Osteoblast (primary cell): ENCODE measurements around the gene ARHGAP28. TPM values are rescaled to one million over a fixed set of nuclear protein-coding genes. Genes with fewer than 3 reads are reported as not detected.

Experiments used
- DNase-seq: peaks from one replicate; pipeline ENCODE4 v3.0.0; 2011; ENCODE audit warnings: low spot score, mixed read lengths; ENCODE audit not compliant: insufficient read length; ENCODE audit errors: missing footprints
- H2AFZ ChIP-seq: 2 replicates; pipeline ENCODE4 v1.6.0; 2011; ENCODE audit warnings: mild to moderate bottlenecking, low read length
- H3K27ac ChIP-seq: 2 replicates; pipeline ENCODE4 v1.5.1; 2011; ENCODE audit warnings: mild to moderate bottlenecking, low read depth, low read length, moderate library complexity
- H3K27me3 ChIP-seq: 2 replicates; pipeline ENCODE4 v1.6.0; 2012; ENCODE audit warnings: mild to moderate bottlenecking, control low read depth, inconsistent platforms, low read length, moderate library complexity; ENCODE audit not compliant: insufficient read depth
- H3K36me3 ChIP-seq: 2 replicates; pipeline ENCODE4 v1.5.1; 2011; ENCODE audit warnings: mild to moderate bottlenecking, low read length, control low read depth, moderate library complexity; ENCODE audit not compliant: insufficient read depth
- H3K4me1 ChIP-seq: 2 replicates; pipeline ENCODE4 v1.5.1; 2011; ENCODE audit warnings: mild to moderate bottlenecking, low read length, control low read depth, moderate library complexity; ENCODE audit not compliant: insufficient read depth
- H3K4me2 ChIP-seq: 2 replicates; pipeline ENCODE4 v1.6.0; 2011; ENCODE audit warnings: mild to moderate bottlenecking, low read length; ENCODE audit not compliant: insufficient read depth
- H3K4me3 ChIP-seq: fragments of 200-600 bp; sonication (generic); 3 replicates; pipeline ENCODE4 v1.5.1; 2012; ENCODE audit warnings: mild to moderate bottlenecking, low read length, inconsistent platforms; ENCODE audit not compliant: insufficient read depth
- H3K79me2 ChIP-seq: 2 replicates; pipeline ENCODE4 v1.6.0; 2012; ENCODE audit warnings: mild to moderate bottlenecking, low read length, control low read depth, inconsistent platforms; ENCODE audit not compliant: insufficient read depth
- H3K9me3 ChIP-seq: 2 replicates; pipeline ENCODE4 v1.5.1; 2011; ENCODE audit warnings: low read depth, low read length, control low read depth
- H4K20me1 ChIP-seq: 2 replicates; pipeline ENCODE4 v1.6.0; 2012; ENCODE audit warnings: mild to moderate bottlenecking, low read length, control low read depth; ENCODE audit not compliant: insufficient read depth
- total RNA-seq: library from RNA; depleted of rRNA; stranded (reverse); fragments of >200 nt; gene quantifications from 2 replicates; pipeline ENCODE4 v1.2.3, GENCODE V29; 2012
- TF ChIP-seq, protein P1 (sequence below): IDR thresholded peaks from 2 replicates; pipeline ENCODE4 v1.5.1; 2011; ENCODE audit warnings: mild to moderate bottlenecking, low read depth, low read length, moderate library complexity; ENCODE audit errors: extremely low read depth

The ARHGAP28 gene
- total RNA-seq, 1 donor: 23.9 TPM

DNA sequence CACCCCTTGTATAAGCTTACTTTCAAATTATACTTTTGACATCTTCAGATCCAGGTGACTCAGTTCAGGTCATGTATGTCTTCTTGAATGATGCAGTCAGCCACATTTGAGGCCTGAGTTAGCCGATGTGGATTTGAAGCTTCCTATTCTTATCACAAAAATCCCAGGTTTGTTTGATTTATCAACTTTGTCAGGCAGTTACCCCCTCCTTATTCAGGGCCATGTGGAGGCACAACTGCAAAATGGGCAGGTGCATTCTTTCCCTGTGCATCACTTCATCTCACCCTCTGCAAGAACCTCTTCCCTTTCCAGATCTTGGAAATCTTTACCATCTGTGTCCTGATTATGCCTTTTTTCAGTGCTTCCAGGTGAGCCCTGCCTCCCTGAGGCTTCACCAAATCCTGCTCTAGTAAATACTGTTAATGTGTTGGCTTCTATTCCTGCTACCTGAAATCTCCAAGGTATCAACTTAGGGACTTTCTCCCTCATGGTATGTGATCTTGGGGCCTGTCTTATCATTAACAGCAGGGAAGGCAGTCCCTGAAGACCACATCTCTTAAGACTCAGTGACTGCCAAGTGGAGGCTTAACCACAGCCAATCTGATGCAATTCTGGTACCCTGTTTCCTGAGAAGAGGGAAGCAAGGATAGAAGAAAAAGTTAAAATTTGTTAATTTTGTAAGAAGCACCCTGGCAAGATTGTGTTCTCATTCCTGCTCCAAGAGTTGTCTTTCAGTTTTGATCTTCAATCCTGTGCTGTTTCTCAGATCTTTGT, 9.4 kb upstream of the ARHGAP28 start:
- H3K4me3 ChIP-seq: no peak overlapping the region
- DNase-seq: no peak
- no peak overlapping the region for H3K4me2 ChIP-seq
- H3K4me1 ChIP-seq: no peaks in the 10 kb centered on the region
- no peak overlapping the region for H3K27ac ChIP-seq
- H2AFZ ChIP-seq: no peak overlapping the region
- TF ChIP-seq, protein P1, sequence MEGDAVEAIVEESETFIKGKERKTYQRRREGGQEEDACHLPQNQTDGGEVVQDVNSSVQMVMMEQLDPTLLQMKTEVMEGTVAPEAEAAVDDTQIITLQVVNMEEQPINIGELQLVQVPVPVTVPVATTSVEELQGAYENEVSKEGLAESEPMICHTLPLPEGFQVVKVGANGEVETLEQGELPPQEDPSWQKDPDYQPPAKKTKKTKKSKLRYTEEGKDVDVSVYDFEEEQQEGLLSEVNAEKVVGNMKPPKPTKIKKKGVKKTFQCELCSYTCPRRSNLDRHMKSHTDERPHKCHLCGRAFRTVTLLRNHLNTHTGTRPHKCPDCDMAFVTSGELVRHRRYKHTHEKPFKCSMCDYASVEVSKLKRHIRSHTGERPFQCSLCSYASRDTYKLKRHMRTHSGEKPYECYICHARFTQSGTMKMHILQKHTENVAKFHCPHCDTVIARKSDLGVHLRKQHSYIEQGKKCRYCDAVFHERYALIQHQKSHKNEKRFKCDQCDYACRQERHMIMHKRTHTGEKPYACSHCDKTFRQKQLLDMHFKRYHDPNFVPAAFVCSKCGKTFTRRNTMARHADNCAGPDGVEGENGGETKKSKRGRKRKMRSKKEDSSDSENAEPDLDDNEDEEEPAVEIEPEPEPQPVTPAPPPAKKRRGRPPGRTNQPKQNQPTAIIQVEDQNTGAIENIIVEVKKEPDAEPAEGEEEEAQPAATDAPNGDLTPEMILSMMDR: no peak
- no peaks in the 10 kb centered on the region for H3K36me3 ChIP-seq
- no peaks in the 10 kb centered on the region for H3K9me3 ChIP-seq
- no peaks in the 10 kb centered on the region for H3K27me3 ChIP-seq
- no peaks in the 10 kb centered on the region for H3K79me2 ChIP-seq
- no peaks in the 10 kb centered on the region for H4K20me1 ChIP-seq

DNA sequence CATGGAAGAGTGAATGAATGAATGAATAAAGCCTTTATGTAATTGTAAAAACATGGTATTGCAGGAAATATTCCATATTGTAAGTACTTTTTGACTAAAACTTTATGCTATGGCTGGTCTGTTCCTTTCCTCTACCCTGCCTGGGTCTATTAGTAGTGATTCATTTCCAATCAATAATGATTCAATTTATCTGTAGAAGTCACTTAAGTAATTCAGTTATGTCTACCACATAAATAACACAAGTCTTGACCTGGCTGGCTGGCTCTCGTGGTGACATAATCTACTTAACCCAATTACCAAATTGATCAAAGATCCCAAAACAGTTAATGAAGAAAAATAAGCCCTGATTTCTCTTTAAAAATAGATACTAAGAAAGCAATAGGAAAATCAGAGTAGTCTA, 7.8 kb upstream of the ARHGAP28 start:
- H4K20me1 ChIP-seq: no peaks in the 10 kb centered on the region
- TF ChIP-seq, protein P1: no peak
- H3K79me2 ChIP-seq: no peaks in the 10 kb centered on the region
- no peak overlapping the region for H2AFZ ChIP-seq
- H3K4me2 ChIP-seq: no peak overlapping the region
- no peaks in the 10 kb centered on the region for H3K36me3 ChIP-seq
- H3K4me3 ChIP-seq: no peak overlapping the region
- no peaks in the 10 kb centered on the region for H3K4me1 ChIP-seq
- H3K27ac ChIP-seq: no peak overlapping the region
- no peaks in the 10 kb centered on the region for H3K9me3 ChIP-seq
- no peaks in the 10 kb centered on the region for H3K27me3 ChIP-seq
- DNase-seq: no peak

DNA sequence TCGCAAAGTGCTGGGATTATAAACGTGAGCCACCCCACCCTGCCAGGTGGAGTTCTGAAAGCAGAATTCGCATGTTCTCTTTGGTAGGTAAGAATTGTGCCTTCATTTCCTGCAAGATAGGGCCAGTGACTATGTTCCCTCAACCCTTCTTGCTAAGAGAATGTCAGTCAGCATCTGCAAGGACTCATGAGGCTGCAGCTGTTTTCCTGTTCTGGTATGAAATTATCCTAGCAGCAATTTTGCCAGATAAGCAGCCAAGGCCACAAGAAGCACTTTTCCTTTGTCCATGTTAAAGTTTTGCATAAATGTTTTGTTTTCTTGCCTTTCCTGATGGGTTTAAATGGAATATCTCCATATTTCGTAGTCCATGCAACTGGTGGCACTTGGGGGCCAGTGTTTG, 6.8 kb upstream of the ARHGAP28 start:
- Histone ChIP-seq H3K4me1 (no peaks in the 10 kb centered on the region), H3K27ac (no peak overlapping the region), H3K4me2 (no peak overlapping the region), H3K27me3 (no peaks in the 10 kb centered on the region), H3K4me3 (no peak overlapping the region), H2AFZ (no peak overlapping the region), H4K20me1 (no peaks in the 10 kb centered on the region), H3K9me3 (no peaks in the 10 kb centered on the region), H3K79me2 (no peaks in the 10 kb centered on the region), H3K36me3 (no peaks in the 10 kb centered on the region)
- TF ChIP-seq, protein P1: no peak
- DNase-seq: no peak

DNA sequence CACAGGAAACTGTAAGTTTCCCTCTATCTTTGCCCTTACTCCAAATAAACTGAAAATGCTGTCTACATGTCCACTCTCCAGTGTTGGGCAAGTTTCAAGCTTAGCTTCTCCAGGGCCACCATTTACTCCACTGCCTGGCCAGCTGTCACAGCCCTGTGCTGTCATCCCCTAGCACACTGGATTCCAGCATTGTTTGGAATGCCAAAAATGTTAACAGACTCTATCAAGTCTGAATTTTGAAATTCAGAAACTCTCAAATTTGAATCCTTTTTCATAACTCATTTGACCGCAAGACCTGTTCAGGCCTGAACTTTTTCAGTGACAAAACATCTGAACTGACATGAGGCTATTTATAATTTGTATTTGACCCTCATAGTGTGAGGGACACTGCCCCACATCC, 5.2 kb upstream of the ARHGAP28 start:
- TF ChIP-seq, protein P1: no peak
- H3K4me2 ChIP-seq: no peak overlapping the region
- peaks cover 4% of the 10 kb centered on the region for H3K4me1 ChIP-seq
- H3K27ac ChIP-seq: no peak overlapping the region
- no peaks in the 10 kb centered on the region for H3K79me2 ChIP-seq
- H3K9me3 ChIP-seq: no peaks in the 10 kb centered on the region
- DNase-seq: no peak
- H3K4me3 ChIP-seq: no peak overlapping the region
- no peaks in the 10 kb centered on the region for H3K27me3 ChIP-seq
- H3K36me3 ChIP-seq: no peaks in the 10 kb centered on the region
- no peak overlapping the region for H2AFZ ChIP-seq
- no peaks in the 10 kb centered on the region for H4K20me1 ChIP-seq
